Measurements from ENCODE around the gene GAGE10.
"Not testable (repeated sequence)": the region's sequence is repeated elsewhere in the genome, so short reads cannot be mapped to it uniquely, and the experiment has no call there.

The GAGE10 gene

GRCh38 chrX:49287665-49288064 lies 15.8 kb upstream of the GAGE10 start:
- Histone ChIP-seq H3K36me3 (replicated peaks) (no peaks in the 10 kb centered on the region), H3K27ac (no peak overlapping the region), H3K27me3 (replicated peaks) (no peaks in the 10 kb centered on the region), H3K4me3 (ENCODE audit: low read depth, low read length) (no peak overlapping the region)
- TF ChIP-seq CTCF (IDR thresholded peaks at IDR 0.05; ENCODE audit: low read depth, low read length, missing control alignments) = no peak
- in situ Hi-C loops (cut with HindIII; ENCODE audit: low pct_ligation_motif_present, low sequenced_read_pairs) = no loop called here
- no peak for DNase-seq

- H3K27ac ChIP-seq = no peak overlapping the region
- TF ChIP-seq CTCF (IDR thresholded peaks at IDR 0.05; ENCODE audit: low read depth, low read length, missing control alignments) = no peak
- no peak for DNase-seq
- no peak overlapping the region for H3K4me3 ChIP-seq (ENCODE audit: low read depth, low read length)
- H3K36me3 ChIP-seq (replicated peaks) = no peaks in the 10 kb centered on the region
- no peaks in the 10 kb centered on the region for H3K27me3 ChIP-seq (replicated peaks)
- in situ Hi-C loops (cut with HindIII; ENCODE audit: low pct_ligation_motif_present, low sequenced_read_pairs) = no loop called here
Observed at GRCh38 chrX:49290215-49290614, 13.2 kb upstream of the GAGE10 start.

DNA sequence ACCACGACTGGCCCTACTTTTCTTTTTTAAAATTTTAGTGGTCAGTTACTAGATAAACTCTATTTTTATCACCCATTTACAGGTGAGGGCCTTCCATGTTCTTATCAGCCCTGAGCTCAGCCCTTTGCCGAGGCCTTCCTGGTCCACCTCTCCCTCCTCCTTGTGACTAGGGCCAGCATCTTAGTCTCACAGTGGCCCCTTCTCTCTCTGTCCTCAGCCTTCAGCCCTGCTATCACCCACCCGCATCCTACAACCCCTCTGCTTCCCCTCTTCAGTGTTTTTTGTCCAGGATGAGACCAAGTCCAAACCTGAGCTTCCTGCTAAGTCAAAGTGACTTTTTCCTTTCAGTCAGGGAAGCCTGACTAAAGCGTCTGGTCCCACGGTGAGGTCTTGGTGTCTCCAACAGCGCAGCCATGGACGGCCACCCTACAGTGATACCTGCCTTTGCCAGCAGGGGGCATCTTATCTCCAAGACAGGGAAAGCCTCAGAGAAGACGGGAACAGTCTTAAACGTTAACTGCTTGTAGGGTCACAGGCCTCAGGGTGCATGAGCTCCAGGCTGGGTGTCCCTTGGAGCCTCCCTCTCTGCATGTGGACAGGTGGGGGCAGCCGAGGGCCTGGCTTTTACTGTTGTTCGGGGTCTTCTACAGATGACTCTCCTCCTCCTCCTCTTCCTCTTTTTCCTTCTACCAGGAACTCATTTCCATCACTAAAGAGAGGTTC lies 11.7 kb upstream of the GAGE10 start:
- Histone ChIP-seq H3K4me3 (ENCODE audit: low read depth, low read length) (no peak overlapping the region), H3K27ac (no peak overlapping the region), H3K36me3 (replicated peaks) (no peaks in the 10 kb centered on the region), H3K27me3 (replicated peaks) (no peaks in the 10 kb centered on the region)
- TF ChIP-seq CTCF (IDR thresholded peaks at IDR 0.05; ENCODE audit: low read depth, low read length, missing control alignments) = peak; percentile 78
- DNase-seq = peak; percentile 42
- in situ Hi-C loops (cut with HindIII; ENCODE audit: low pct_ligation_motif_present, low sequenced_read_pairs) = no loop called here

DNA sequence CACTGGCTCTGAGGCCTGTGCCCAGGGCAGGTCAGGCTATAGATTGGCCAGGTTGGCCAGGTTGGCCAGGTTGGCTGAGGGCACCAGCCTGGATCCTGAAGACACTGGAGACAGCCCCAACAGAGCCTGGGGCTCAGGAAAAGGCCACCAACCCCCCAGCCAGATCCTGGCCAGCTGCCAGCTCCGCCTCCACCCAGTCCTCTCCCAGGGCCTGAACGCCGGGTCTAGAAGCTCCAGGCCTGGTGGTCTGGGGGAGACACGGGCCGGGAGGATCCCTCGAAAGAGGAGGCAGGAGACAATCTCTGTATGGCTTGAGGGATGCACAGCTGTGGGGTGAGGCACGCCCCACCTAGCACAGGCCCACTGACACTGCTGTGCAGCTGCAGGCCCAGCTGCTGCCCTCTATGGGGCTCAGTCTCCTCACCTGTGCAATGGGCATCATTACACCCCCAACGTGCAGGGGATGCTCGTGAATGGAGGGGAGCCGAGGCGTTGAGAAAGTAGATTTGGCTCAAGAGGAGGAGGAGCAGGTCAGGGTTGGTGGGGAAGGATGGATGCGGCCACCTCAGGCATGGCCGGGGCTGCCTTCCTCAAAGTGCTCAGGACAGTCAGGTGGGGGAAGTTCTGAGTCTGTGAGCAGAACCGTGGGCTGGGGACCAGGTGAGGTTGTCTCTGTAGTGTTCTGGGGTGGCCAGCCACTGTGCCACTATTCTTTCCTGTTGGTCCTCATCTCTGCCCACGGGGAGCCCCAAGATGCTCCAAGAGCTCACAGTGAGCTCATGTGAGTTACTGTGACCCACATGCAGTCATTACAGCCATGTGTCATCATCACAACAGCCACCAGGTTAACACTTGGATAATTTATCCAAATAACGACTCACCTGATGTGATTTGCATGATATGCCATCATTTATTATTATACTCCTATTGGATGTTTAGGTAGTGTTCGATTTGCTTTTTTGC lies 10.8 kb upstream of the GAGE10 start:
- H3K27me3 ChIP-seq (replicated peaks) = no peaks in the 10 kb centered on the region
- no peak for TF ChIP-seq CTCF (IDR thresholded peaks at IDR 0.05; ENCODE audit: low read depth, low read length, missing control alignments)
- H3K4me3 ChIP-seq (ENCODE audit: low read depth, low read length) = no peak overlapping the region
- no peaks in the 10 kb centered on the region for H3K36me3 ChIP-seq (replicated peaks)
- no peak overlapping the region for H3K27ac ChIP-seq
- in situ Hi-C loops (cut with HindIII; ENCODE audit: low pct_ligation_motif_present, low sequenced_read_pairs) = no loop called here
- DNase-seq = no peak

DNA sequence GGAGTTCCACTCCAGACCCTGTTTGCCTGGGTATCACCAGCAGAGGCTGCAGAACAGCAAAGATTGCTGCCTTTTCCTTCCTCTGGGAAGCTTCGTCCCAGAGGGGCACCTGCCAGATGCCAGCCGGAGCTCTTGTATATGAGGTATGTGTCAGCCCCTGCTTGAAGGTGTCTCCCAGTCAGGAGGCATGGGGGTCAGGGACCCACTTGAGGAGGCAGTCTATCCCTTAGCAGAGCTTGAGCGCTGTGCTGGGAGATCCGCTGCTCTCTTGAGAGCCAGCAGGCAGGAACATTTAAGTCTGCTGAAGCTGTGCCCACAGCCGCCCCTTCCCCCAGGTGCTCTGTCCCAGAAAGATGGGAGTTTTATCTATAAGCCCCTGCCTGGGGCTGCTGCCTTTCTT lies 4.2 kb upstream of the GAGE10 start:
- DNase-seq; in situ Hi-C loops (cut with HindIII; ENCODE audit: low pct_ligation_motif_present, low sequenced_read_pairs); H3K27me3 ChIP-seq (replicated peaks): not testable (repeated sequence)

GRCh38 chrX:49300703-49301102 lies 2.7 kb upstream of the GAGE10 start:
- DNase-seq = no peak
- H3K27me3 ChIP-seq (replicated peaks) = no peaks in the 10 kb centered on the region
- H3K4me3 ChIP-seq (ENCODE audit: low read depth, low read length) = no peak overlapping the region
- no peak for TF ChIP-seq CTCF (IDR thresholded peaks at IDR 0.05; ENCODE audit: low read depth, low read length, missing control alignments)
- no peaks in the 10 kb centered on the region for H3K36me3 ChIP-seq (replicated peaks)
- no peak overlapping the region for H3K27ac ChIP-seq
- in situ Hi-C loops (cut with HindIII; ENCODE audit: low pct_ligation_motif_present, low sequenced_read_pairs) = no loop called here

More for the DNA sequence above, 4.2 kb upstream of the GAGE10 start:
- H3K4me3 ChIP-seq (ENCODE audit: low read depth, low read length); H3K36me3 ChIP-seq (replicated peaks); H3K27ac ChIP-seq: not testable (repeated sequence)

- H3K27ac ChIP-seq; DNase-seq; H3K36me3 ChIP-seq (replicated peaks); H3K4me3 ChIP-seq (ENCODE audit: low read depth, low read length); in situ Hi-C loops (cut with HindIII; ENCODE audit: low pct_ligation_motif_present, low sequenced_read_pairs); H3K27me3 ChIP-seq (replicated peaks): not testable (repeated sequence)
Observed at GRCh38 chrX:49307775-49308174, 4.3 kb downstream of the GAGE10 start.

Measured in brain microvascular endothelial cell (primary cell).